Measurements from ENCODE around the gene BCL2L1. TPM values are rescaled to one million over a fixed set of nuclear protein-coding genes. Genes with fewer than 3 reads are reported as not detected.

The BCL2L1 gene
- polyA plus RNA-seq, 1 donor from 2014 or later = 125 TPM

DNA sequence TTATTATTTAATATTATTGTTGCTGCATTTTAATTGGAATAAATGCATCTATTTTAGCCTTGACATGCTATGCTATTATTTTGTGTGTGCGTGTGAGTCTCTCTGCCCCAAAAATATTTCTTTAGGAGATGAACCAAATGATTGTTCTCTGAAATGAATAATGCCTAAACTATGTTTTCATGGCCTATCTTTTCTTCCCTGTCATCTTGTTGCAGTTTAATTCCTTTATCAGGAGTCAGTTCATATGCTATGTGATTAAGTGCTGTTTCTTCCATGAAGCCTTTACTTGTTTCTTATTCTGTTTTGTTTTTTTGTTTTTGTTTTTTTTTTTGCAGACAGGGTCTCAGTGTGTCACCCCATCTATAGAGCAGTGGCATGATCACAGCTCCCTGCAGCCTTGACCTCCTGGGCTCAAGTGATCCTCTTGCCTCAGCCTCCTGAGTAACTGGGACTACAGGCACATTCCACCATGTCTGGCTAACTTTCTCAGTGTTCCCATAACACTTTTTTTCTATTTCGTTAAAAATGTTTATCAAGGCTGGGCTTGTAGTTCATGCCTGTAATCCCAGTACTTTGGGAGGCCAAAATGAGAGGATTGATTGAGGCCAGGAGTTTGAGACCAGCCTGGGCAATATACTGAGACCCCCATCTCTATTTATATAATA, 42.1 kb upstream of the BCL2L1 start:
- H3K36me3 ChIP-seq (ENCODE audit: insufficient read depth, low read length) = no peaks in the 10 kb centered on the region
- no peaks in the 10 kb centered on the region for H3K9me3 ChIP-seq (ENCODE audit: low read length)
- TF ChIP-seq REST (IDR thresholded peaks at IDR 0.05; ENCODE audit: borderline replicate concordance) (no peak), EZH2 (IDR thresholded peaks at IDR 0.05; ENCODE audit: borderline replicate concordance, insufficient read depth, low read length, poor library complexity, severe bottlenecking) (no peak), RAD21 (conservative IDR thresholded peaks at IDR 0.05) (no peak), EP300 (conservative IDR thresholded peaks at IDR 0.05; ENCODE audit: poor library complexity, severe bottlenecking) (no peak), CTCF (IDR thresholded peaks at IDR 0.05; ENCODE audit: poor library complexity, severe bottlenecking) (no peak)
- no peaks in the 10 kb centered on the region for H3K9me2 ChIP-seq (ENCODE audit: insufficient read depth, low read length)
- no peak overlapping the region for H3K27ac ChIP-seq (ENCODE audit: low read length)
- H3F3A ChIP-seq (ENCODE audit: insufficient read depth, low read length, poor library complexity, severe bottlenecking) = no peaks in the 10 kb centered on the region
- no peak overlapping the region for H3K4me3 ChIP-seq (ENCODE audit: low read length)
- peaks cover 3% of the 10 kb centered on the region for H3K79me2 ChIP-seq (replicated peaks; ENCODE audit: insufficient read depth, low read length)
- no peak overlapping the region for H3K4me2 ChIP-seq (ENCODE audit: low read length)
- H4K20me1 ChIP-seq (ENCODE audit: insufficient read depth) = no peaks in the 10 kb centered on the region
- H2AFZ ChIP-seq (ENCODE audit: low read depth, low read length) = no peak overlapping the region
- no peak overlapping the region for H3K9ac ChIP-seq (ENCODE audit: low read length)
- no peaks in the 10 kb centered on the region for H3K27me3 ChIP-seq (ENCODE audit: insufficient read depth, low read depth, low read length)

GRCh38 chr20:31760519-31761240, 38.0 kb upstream of the BCL2L1 start:
- Histone ChIP-seq H3K9me3 (ENCODE audit: low read length) (no peaks in the 10 kb centered on the region), H3K4me3 (ENCODE audit: low read length) (no peak overlapping the region), H3K9ac (ENCODE audit: low read length) (no peak overlapping the region), H4K20me1 (ENCODE audit: insufficient read depth) (no peaks in the 10 kb centered on the region), H3K27ac (ENCODE audit: low read length) (no peak overlapping the region), H3F3A (ENCODE audit: insufficient read depth, low read length, poor library complexity, severe bottlenecking) (no peaks in the 10 kb centered on the region), H3K27me3 (ENCODE audit: insufficient read depth, low read depth, low read length) (no peaks in the 10 kb centered on the region), H3K79me2 (replicated peaks; ENCODE audit: insufficient read depth, low read length) (peaks cover 7% of the 10 kb centered on the region), H3K9me2 (ENCODE audit: insufficient read depth, low read length) (no peaks in the 10 kb centered on the region), H3K4me2 (ENCODE audit: low read length) (no peak overlapping the region), H2AFZ (ENCODE audit: low read depth, low read length) (no peak overlapping the region), H3K36me3 (ENCODE audit: insufficient read depth, low read length) (no peaks in the 10 kb centered on the region)
- TF ChIP-seq TAF1 (IDR thresholded peaks at IDR 0.05; ENCODE audit: low read depth) (no peak), RAD21 (conservative IDR thresholded peaks at IDR 0.05) (no peak), REST (IDR thresholded peaks at IDR 0.05; ENCODE audit: borderline replicate concordance) (no peak), MXI1 (conservative IDR thresholded peaks at IDR 0.05; ENCODE audit: poor library complexity, severe bottlenecking) (no peak), SMC3 (conservative IDR thresholded peaks at IDR 0.05; ENCODE audit: poor library complexity) (no peak), CTCF (IDR thresholded peaks at IDR 0.05; ENCODE audit: poor library complexity, severe bottlenecking) (no peak), EZH2 (IDR thresholded peaks at IDR 0.05; ENCODE audit: borderline replicate concordance, insufficient read depth, low read length, poor library complexity, severe bottlenecking) (no peak), EP300 (conservative IDR thresholded peaks at IDR 0.05; ENCODE audit: poor library complexity, severe bottlenecking) (no peak), POLR2AphosphoS5 (IDR thresholded peaks at IDR 0.05) (no peak)
